ENCODE results near the gene TSGA10.

Gene TSGA10

GRCh38 chr2:99183025-99183424, 28.3 kb upstream of the TSGA10 start:
- Histone ChIP-seq H3K4me3 (ENCODE audit: low read depth in 1 of 5, low read length in 5 of 5) (no peak overlapping the region), H3K27me3 (ENCODE audit: control insufficient read depth in 5 of 5, insufficient read depth in 4 of 5, low read length in 5 of 5) (no peaks in the 10 kb centered on the region), H3K9ac (ENCODE audit: low read length in 5 of 5) (no peak overlapping the region), H3K4me1 (ENCODE audit: control insufficient read depth in 5 of 5, insufficient read depth in 5 of 5, low read length in 5 of 5) (peaks cover 0 to 31% (median 26%) of the 10 kb centered on the region in 5 donors), H3K9me3 (ENCODE audit: control insufficient read depth in 5 of 5, low read length in 5 of 5) (no peaks in the 10 kb centered on the region), H3K36me3 (ENCODE audit: control insufficient read depth in 5 of 5, insufficient read depth in 5 of 5, low read length in 5 of 5) (peaks cover 0 to 6% (median 3%) of the 10 kb centered on the region in 5 donors), H3K27ac (ENCODE audit: low read depth, low read length) (no peak overlapping the region)

GRCh38 chr2:99181624-99182000, 26.9 kb upstream of the TSGA10 start:
- H3K27ac ChIP-seq (ENCODE audit: low read depth, low read length) = peak overlapping the region; percentile 96
- H3K4me1 ChIP-seq (ENCODE audit: control insufficient read depth in 5 of 5, insufficient read depth in 5 of 5, low read length in 5 of 5) = peaks cover 0 to 31% (median 26%) of the 10 kb centered on the region in 5 donors
- no peaks in the 10 kb centered on the region for H3K36me3 ChIP-seq (ENCODE audit: control insufficient read depth in 5 of 5, insufficient read depth in 5 of 5, low read length in 5 of 5)
- peak overlapping the region; percentile 49 to 98 (median 96) for H3K9ac ChIP-seq (ENCODE audit: low read length in 5 of 5)
- peak overlapping the region; percentile 90 to 99 (median 98) for H3K4me3 ChIP-seq (ENCODE audit: low read depth in 1 of 5, low read length in 5 of 5)
- no peaks in the 10 kb centered on the region for H3K9me3 ChIP-seq (ENCODE audit: control insufficient read depth in 5 of 5, low read length in 5 of 5)
- H3K27me3 ChIP-seq (ENCODE audit: control insufficient read depth in 5 of 5, insufficient read depth in 4 of 5, low read length in 5 of 5) = no peaks in the 10 kb centered on the region

GRCh38 chr2:99180755-99181623, 26.2 kb upstream of the TSGA10 start, which contains the start of the genes MITD1 and MRPL30:
Gene MITD1, minus strand, starts transcription at chr2:99181058. Its CDS starts 77 bp downstream, at chr2:99180981.
Gene MRPL30, plus strand, starts transcription at chr2:99181184. Its CDS starts 5,020 bp downstream, at chr2:99186204.
- Histone ChIP-seq H3K4me1 (ENCODE audit: control insufficient read depth in 5 of 5, insufficient read depth in 5 of 5, low read length in 5 of 5) (peaks cover 0 to 31% (median 26%) of the 10 kb centered on the region in 5 donors), H3K36me3 (ENCODE audit: control insufficient read depth in 5 of 5, insufficient read depth in 5 of 5, low read length in 5 of 5) (no peaks in the 10 kb centered on the region), H3K27me3 (ENCODE audit: control insufficient read depth in 5 of 5, insufficient read depth in 4 of 5, low read length in 5 of 5) (no peaks in the 10 kb centered on the region), H3K9ac (ENCODE audit: low read length in 5 of 5) (peak within 1 kb of the TSS; percentile 81 to 98 (median 96)), H3K4me3 (ENCODE audit: low read depth in 1 of 5, low read length in 5 of 5) (peak within 1 kb of the TSS; percentile 90 to 99 (median 98)), H3K27ac (ENCODE audit: low read depth, low read length) (peak within 1 kb of the TSS; percentile 96), H3K9me3 (ENCODE audit: control insufficient read depth in 5 of 5, low read length in 5 of 5) (no peaks in the 10 kb centered on the region)

GRCh38 chr2:99171377-99172140, 16.8 kb upstream of the TSGA10 start:
- Histone ChIP-seq H3K27ac (ENCODE audit: low read depth, low read length) (no peak overlapping the region), H3K27me3 (ENCODE audit: control insufficient read depth in 5 of 5, insufficient read depth in 4 of 5, low read length in 5 of 5) (no peaks in the 10 kb centered on the region), H3K36me3 (ENCODE audit: control insufficient read depth in 5 of 5, insufficient read depth in 5 of 5, low read length in 5 of 5) (peaks cover 31 to 54% (median 37%) of the 10 kb centered on the region in 5 donors), H3K4me3 (ENCODE audit: low read depth in 1 of 5, low read length in 5 of 5) (no peak overlapping the region), H3K9ac (ENCODE audit: low read length in 5 of 5) (no peak overlapping the region), H3K4me1 (ENCODE audit: control insufficient read depth in 5 of 5, insufficient read depth in 5 of 5, low read length in 5 of 5) (no peaks in the 10 kb centered on the region), H3K9me3 (ENCODE audit: control insufficient read depth in 5 of 5, low read length in 5 of 5) (no peaks in the 10 kb centered on the region)

- no peaks in the 10 kb centered on the region for H3K4me1 ChIP-seq (ENCODE audit: control insufficient read depth in 5 of 5, insufficient read depth in 5 of 5, low read length in 5 of 5)
- H3K9me3 ChIP-seq (ENCODE audit: control insufficient read depth in 5 of 5, low read length in 5 of 5) = no peaks in the 10 kb centered on the region
- no peaks in the 10 kb centered on the region for H3K27me3 ChIP-seq (ENCODE audit: control insufficient read depth in 5 of 5, insufficient read depth in 4 of 5, low read length in 5 of 5)
- no peak overlapping the region for H3K4me3 ChIP-seq (ENCODE audit: low read depth in 1 of 5, low read length in 5 of 5)
- peaks cover 38 to 66% (median 43%) of the 10 kb centered on the region in 5 donors for H3K36me3 ChIP-seq (ENCODE audit: control insufficient read depth in 5 of 5, insufficient read depth in 5 of 5, low read length in 5 of 5)
- H3K27ac ChIP-seq (ENCODE audit: low read depth, low read length) = no peak overlapping the region
- no peak overlapping the region for H3K9ac ChIP-seq (ENCODE audit: low read length in 5 of 5)
Measured at GRCh38 chr2:99169534-99169933, 14.8 kb upstream of the TSGA10 start.

GRCh38 chr2:99166218-99166617, 11.5 kb upstream of the TSGA10 start:
- Histone ChIP-seq H3K4me3 (ENCODE audit: low read depth in 1 of 5, low read length in 5 of 5) (no peak overlapping the region), H3K27ac (ENCODE audit: low read depth, low read length) (no peak overlapping the region), H3K9ac (ENCODE audit: low read length in 5 of 5) (no peak overlapping the region), H3K4me1 (ENCODE audit: control insufficient read depth in 5 of 5, insufficient read depth in 5 of 5, low read length in 5 of 5) (no peaks in the 10 kb centered on the region), H3K36me3 (ENCODE audit: control insufficient read depth in 5 of 5, insufficient read depth in 5 of 5, low read length in 5 of 5) (peaks cover 33 to 57% (median 45%) of the 10 kb centered on the region in 5 donors), H3K27me3 (ENCODE audit: control insufficient read depth in 5 of 5, insufficient read depth in 4 of 5, low read length in 5 of 5) (no peaks in the 10 kb centered on the region), H3K9me3 (ENCODE audit: control insufficient read depth in 5 of 5, low read length in 5 of 5) (no peaks in the 10 kb centered on the region)

- Histone ChIP-seq H3K27ac (ENCODE audit: low read depth, low read length) (no peak overlapping the region), H3K36me3 (ENCODE audit: control insufficient read depth in 5 of 5, insufficient read depth in 5 of 5, low read length in 5 of 5) (peaks cover 13 to 41% (median 23%) of the 10 kb centered on the region in 5 donors), H3K9me3 (ENCODE audit: control insufficient read depth in 5 of 5, low read length in 5 of 5) (no peaks in the 10 kb centered on the region), H3K4me1 (ENCODE audit: control insufficient read depth in 5 of 5, insufficient read depth in 5 of 5, low read length in 5 of 5) (peaks cover 0 to 11% (median 8%) of the 10 kb centered on the region in 5 donors), H3K9ac (ENCODE audit: low read length in 5 of 5) (no peak overlapping the region), H3K4me3 (ENCODE audit: low read depth in 1 of 5, low read length in 5 of 5) (no peak overlapping the region), H3K27me3 (ENCODE audit: control insufficient read depth in 5 of 5, insufficient read depth in 4 of 5, low read length in 5 of 5) (no peaks in the 10 kb centered on the region)
Measured at GRCh38 chr2:99159594-99159993, 4.9 kb upstream of the TSGA10 start.

GRCh38 chr2:99158599-99158998, 3.9 kb upstream of the TSGA10 start:
- Histone ChIP-seq H3K9me3 (ENCODE audit: control insufficient read depth in 5 of 5, low read length in 5 of 5) (no peaks in the 10 kb centered on the region), H3K27me3 (ENCODE audit: control insufficient read depth in 5 of 5, insufficient read depth in 4 of 5, low read length in 5 of 5) (no peaks in the 10 kb centered on the region), H3K36me3 (ENCODE audit: control insufficient read depth in 5 of 5, insufficient read depth in 5 of 5, low read length in 5 of 5) (peaks cover 13 to 41% (median 22%) of the 10 kb centered on the region in 5 donors), H3K27ac (ENCODE audit: low read depth, low read length) (no peak overlapping the region), H3K4me1 (ENCODE audit: control insufficient read depth in 5 of 5, insufficient read depth in 5 of 5, low read length in 5 of 5) (peaks cover 3 to 20% (median 17%) of the 10 kb centered on the region in 5 donors), H3K4me3 (ENCODE audit: low read depth in 1 of 5, low read length in 5 of 5) (no peak overlapping the region), H3K9ac (ENCODE audit: low read length in 5 of 5) (no peak overlapping the region)

GRCh38 chr2:99156891-99157290, 2.1 kb upstream of the TSGA10 start:
- Histone ChIP-seq H3K4me3 (ENCODE audit: low read depth in 1 of 5, low read length in 5 of 5) (no peak overlapping the region), H3K9ac (ENCODE audit: low read length in 5 of 5) (peak overlapping the region in 1 of 5 donors; percentile 19), H3K27me3 (ENCODE audit: control insufficient read depth in 5 of 5, insufficient read depth in 4 of 5, low read length in 5 of 5) (no peaks in the 10 kb centered on the region), H3K36me3 (ENCODE audit: control insufficient read depth in 5 of 5, insufficient read depth in 5 of 5, low read length in 5 of 5) (peaks cover 7 to 32% (median 17%) of the 10 kb centered on the region in 5 donors), H3K4me1 (ENCODE audit: control insufficient read depth in 5 of 5, insufficient read depth in 5 of 5, low read length in 5 of 5) (peaks cover 3 to 28% (median 17%) of the 10 kb centered on the region in 5 donors), H3K27ac (ENCODE audit: low read depth, low read length) (no peak overlapping the region), H3K9me3 (ENCODE audit: control insufficient read depth in 5 of 5, low read length in 5 of 5) (no peaks in the 10 kb centered on the region)
